Ovary (tissue), 9 donors: ENCODE measurements around the gene PRRT1. TPM values are rescaled to one million over a fixed set of nuclear protein-coding genes. Genes with fewer than 3 reads are reported as not detected.

Experiments used
- DNase-seq, 5 donors: peaks; one replicate each; pipeline ENCODE4 v3.0.0-alpha.2; 2019 to 2020
- H3K27ac ChIP-seq, 2 donors: fragments of 200-600 bp; one replicate each; pipeline versions ENCODE4 v1.5.1 to v1.8.0; 2019 to 2022
- H3K27me3 ChIP-seq: fragments of 200-600 bp; one replicate; pipeline ENCODE4 v1.8.0; 2022
- H3K36me3 ChIP-seq: fragments of 200-600 bp; sonication (generic); one replicate; pipeline ENCODE4 v1.5.1; 2019
- H3K4me1 ChIP-seq: one replicate; pipeline ENCODE4 v1.8.1; 2013; ENCODE audit warnings: mild to moderate bottlenecking, moderate library complexity; ENCODE audit not compliant: insufficient read depth
- H3K4me3 ChIP-seq: fragments of 200-600 bp; sonication (generic); one replicate; pipeline ENCODE4 v1.5.1; 2017
- H3K9me3 ChIP-seq, 2 donors: fragments of 200-600 bp in 1 of 2; sonication (generic) in 1 of 2; one replicate each; pipeline versions ENCODE4 v1.5.1 to v1.8.1; 2013 to 2019; ENCODE audit warnings: mild to moderate bottlenecking in 1 of 2, moderate library complexity in 1 of 2
- CTCF ChIP-seq, 3 donors: fragments of 450-650 bp in 2 of 3; fragments of 200-600 bp in 1 of 3; IDR thresholded peaks; one replicate each; pipeline versions ENCODE4 v1.5.1 to v1.8.0; 2016 to 2022; ENCODE audit warnings: antibody characterized with exemption in 3 of 3, mild to moderate bottlenecking in 1 of 3
- EP300 ChIP-seq: sonication (generic); formaldehyde crosslinking; IDR thresholded peaks from one replicate; pipeline ENCODE4 v1.6.1; 2017; ENCODE audit warnings: antibody characterized with exemption
- POLR2A ChIP-seq: fragments of 450-650 bp; IDR thresholded peaks from one replicate; pipeline ENCODE4 v1.6.1; 2017; ENCODE audit warnings: antibody characterized with exemption, mild to moderate bottlenecking, moderate library complexity
- WGBS, 3 donors: extraction: QIAGEN DNeasy Blood & Tissue Kit in 1 of 3; methylation state at CpG; one replicate each; pipeline versions ENCODE4 v1.1.5 to v1.1.7; 2013 to 2017; 5-methylcytosine and 5-hydroxymethylcytosine counted together
- intact Hi-C, 4 donors: fragments of 100-400 bp; cut with DNase I; formaldehyde crosslinking; loops; one replicate each; pipeline versions ENCODE4 v1.11.0 to v1.15.1; 2022 to 2023
- polyA plus RNA-seq, 2 donors: library from polyadenylated mRNA; stranded (reverse); fragments of 200-250 nt in 1 of 2; fragments of 350-450 nt in 1 of 2; fragmentation: Illumina TruSeq in 1 of 2; extraction: RNeasy Lipid Tissue Mini Kit (QIAGEN cat#74804) in 1 of 2; gene quantifications; one replicate each; pipeline ENCODE4 v1.2.3, GENCODE V29; 2013 to 2014
- total RNA-seq, 7 donors: library from RNA; depleted of rRNA in 2 of 7; stranded (reverse); fragments of >200 nt in 2 of 7; fragmentation: NEBNext Ultra II Directional in 3 of 7; extraction: Animal tissue kit (Norgen Biotek cat#: 25700) in 3 of 7; gene quantifications; one replicate each; pipeline versions ENCODE4 v1.1.0 to v1.2.4, GENCODE V29; 2016 to 2023
- donor health status: DM: no; HTN: no; CAD: no; lungs with moderate emphysema.
- donor health status: DM: no; HTN: no; CAD: no.
- donor health status: Bipolar disorder and iron deficiency.
- donor health status: DM: yes; HTN: yes; CAD: no.
- donor health status: DM: no; HTN: no; CAD: no.
- donor health status: DM: yes; HTN: yes; CAD: no.

The PRRT1 gene
- total and polyA plus RNA-seq, 9 donors = 2.4 to 44.1 (median 27.7) TPM

GRCh38 chr6:32152769-32153563, 1.2 kb upstream of the PRRT1 start:
- peak; percentile 19 for TF ChIP-seq POLR2A
- no peak for TF ChIP-seq EP300
- H3K27ac ChIP-seq = peak overlapping the region; percentile 90 to 94
- intact Hi-C loops = loop anchor here in 1 of 4 donors (10.0 kb wide), 1 partner anchor 68 kb away; no protein-coding TSS in a partner anchor
- WGBS, 3 donors = 3 to 16% (median 5%) methylated on average over 35 of the region's 35 CpGs
- H3K4me1 ChIP-seq = peaks cover 9% of the 10 kb centered on the region
- DNase-seq = peak in 4 of 5 donors; percentile 67 to 75 (median 73)
- H3K27me3 ChIP-seq = no peaks in the 10 kb centered on the region
- H3K36me3 ChIP-seq = no peaks in the 10 kb centered on the region
- H3K9me3 ChIP-seq = no peaks in the 10 kb centered on the region
- peak overlapping the region; percentile 51 for H3K4me3 ChIP-seq

GRCh38 chr6:32151181-32151862, 417 bp downstream of the PRRT1 start:
- H3K27ac ChIP-seq = peak overlapping the region; percentile 90 to 94
- peak overlapping the region; percentile 51 for H3K4me3 ChIP-seq
- no peaks in the 10 kb centered on the region for H3K27me3 ChIP-seq
- TF ChIP-seq CTCF (IDR thresholded peaks at IDR 0.05) (no peak), EP300 (no peak), POLR2A (no peak)
- intact Hi-C loops = loop anchor here in 1 of 4 donors (10.0 kb wide), 1 partner anchor 67 kb away; no protein-coding TSS in a partner anchor
- H3K9me3 ChIP-seq = no peaks in the 10 kb centered on the region
- no peaks in the 10 kb centered on the region for H3K36me3 ChIP-seq
- 8 to 11% (median 8%) methylated on average over 8 of the region's 8 CpGs for WGBS, 3 donors
- DNase-seq = peak in 1 of 5 donors; percentile 37
- peaks cover 9% of the 10 kb centered on the region for H3K4me1 ChIP-seq

GRCh38 chr6:32149932-32150870, 1.5 kb downstream of the PRRT1 start:
- DNase-seq = peak in 2 of 5 donors; percentile 59
- H3K27ac ChIP-seq = peak overlapping the region; percentile 90 to 94
- peaks cover 5% of the 10 kb centered on the region for H3K4me1 ChIP-seq
- WGBS, 3 donors = 10 to 23% (median 17%) methylated on average over 44 to 55 of the region's 55 CpGs
- H3K27me3 ChIP-seq = no peaks in the 10 kb centered on the region
- H3K4me3 ChIP-seq = peak overlapping the region; percentile 51
- no peaks in the 10 kb centered on the region for H3K9me3 ChIP-seq
- intact Hi-C loops = loop anchor here in 1 of 4 donors (10.0 kb wide), 1 partner anchor 65 kb away; no protein-coding TSS in a partner anchor
- TF ChIP-seq POLR2A = no peak
- TF ChIP-seq EP300 = no peak
- TF ChIP-seq CTCF (IDR thresholded peaks at IDR 0.05) = no peak
- no peaks in the 10 kb centered on the region for H3K36me3 ChIP-seq

GRCh38 chr6:32149092-32149755, 2.5 kb downstream of the PRRT1 start:
- Histone ChIP-seq H3K4me1 (peaks cover 3% of the 10 kb centered on the region), H3K36me3 (no peaks in the 10 kb centered on the region), H3K9me3 (no peaks in the 10 kb centered on the region), H3K4me3 (no peak overlapping the region), H3K27ac (peak overlapping the region in 1 of 2 donors; percentile 90), H3K27me3 (no peaks in the 10 kb centered on the region)
- TF ChIP-seq CTCF (IDR thresholded peaks at IDR 0.05) = no peak
- no peak for TF ChIP-seq EP300
- no peak for TF ChIP-seq POLR2A
- DNase-seq = no peak
- intact Hi-C loops = no loop called here
- WGBS, 3 donors = 80 to 85% (median 85%) methylated on average over 38 to 47 of the region's 47 CpGs
